Measurements from ENCODE around the gene CNR1.

DNA sequence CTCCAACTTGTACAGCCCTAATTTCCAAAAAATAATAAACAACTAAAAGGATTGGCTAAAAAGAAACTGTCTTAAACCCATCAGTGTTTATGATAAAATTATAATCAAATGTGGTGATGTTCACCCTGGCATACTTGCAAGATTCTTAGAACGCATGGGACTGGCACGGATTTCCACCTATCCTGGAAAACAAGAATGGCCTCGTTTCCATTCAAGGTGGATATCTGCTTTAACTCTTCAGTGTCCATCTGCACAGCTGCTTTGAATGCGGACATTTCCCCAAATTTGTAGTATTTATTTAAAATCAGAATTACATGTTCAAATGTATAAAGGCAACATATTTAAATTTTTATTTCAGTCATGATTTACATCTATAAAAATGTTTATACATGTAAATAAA, 4.2 kb downstream of the CNR1 start:
- TF ChIP-seq, protein P1, sequence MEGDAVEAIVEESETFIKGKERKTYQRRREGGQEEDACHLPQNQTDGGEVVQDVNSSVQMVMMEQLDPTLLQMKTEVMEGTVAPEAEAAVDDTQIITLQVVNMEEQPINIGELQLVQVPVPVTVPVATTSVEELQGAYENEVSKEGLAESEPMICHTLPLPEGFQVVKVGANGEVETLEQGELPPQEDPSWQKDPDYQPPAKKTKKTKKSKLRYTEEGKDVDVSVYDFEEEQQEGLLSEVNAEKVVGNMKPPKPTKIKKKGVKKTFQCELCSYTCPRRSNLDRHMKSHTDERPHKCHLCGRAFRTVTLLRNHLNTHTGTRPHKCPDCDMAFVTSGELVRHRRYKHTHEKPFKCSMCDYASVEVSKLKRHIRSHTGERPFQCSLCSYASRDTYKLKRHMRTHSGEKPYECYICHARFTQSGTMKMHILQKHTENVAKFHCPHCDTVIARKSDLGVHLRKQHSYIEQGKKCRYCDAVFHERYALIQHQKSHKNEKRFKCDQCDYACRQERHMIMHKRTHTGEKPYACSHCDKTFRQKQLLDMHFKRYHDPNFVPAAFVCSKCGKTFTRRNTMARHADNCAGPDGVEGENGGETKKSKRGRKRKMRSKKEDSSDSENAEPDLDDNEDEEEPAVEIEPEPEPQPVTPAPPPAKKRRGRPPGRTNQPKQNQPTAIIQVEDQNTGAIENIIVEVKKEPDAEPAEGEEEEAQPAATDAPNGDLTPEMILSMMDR (IDR thresholded peaks at IDR 0.05 in 2 of 3, conservative IDR thresholded peaks at IDR 0.05 in 1 of 3; ENCODE audit: borderline replicate concordance in 1 of 3, insufficient read depth in 1 of 3, low read depth in 2 of 3, low read length in 2 of 3), result no peak
- TF ChIP-seq ZNF274 (IDR thresholded peaks at IDR 0.05; ENCODE audit: low read depth, low read length) (no peak), POLR2A (IDR thresholded peaks at IDR 0.05; ENCODE audit: borderline replicate concordance, extremely low read depth, insufficient read depth, insufficient read length) (no peak), EZH2 (IDR thresholded peaks at IDR 0.05) (no peak), EZH2phosphoT487 (IDR thresholded peaks at IDR 0.05; ENCODE audit: borderline replicate concordance) (no peak), SP1 (IDR thresholded peaks at IDR 0.05; ENCODE audit: low read depth) (no peak), POLR2AphosphoS5 (IDR thresholded peaks at IDR 0.05; ENCODE audit: low read depth, low read length) (no peak), TCF7L2 (IDR thresholded peaks at IDR 0.05; ENCODE audit: borderline replicate concordance, extremely low read depth, insufficient read depth, insufficient read length) (no peak)
- TF ChIP-seq, protein P2, sequence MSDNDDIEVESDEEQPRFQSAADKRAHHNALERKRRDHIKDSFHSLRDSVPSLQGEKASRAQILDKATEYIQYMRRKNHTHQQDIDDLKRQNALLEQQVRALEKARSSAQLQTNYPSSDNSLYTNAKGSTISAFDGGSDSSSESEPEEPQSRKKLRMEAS (IDR thresholded peaks at IDR 0.05), result no peak
- TF ChIP-seq, protein P3, sequence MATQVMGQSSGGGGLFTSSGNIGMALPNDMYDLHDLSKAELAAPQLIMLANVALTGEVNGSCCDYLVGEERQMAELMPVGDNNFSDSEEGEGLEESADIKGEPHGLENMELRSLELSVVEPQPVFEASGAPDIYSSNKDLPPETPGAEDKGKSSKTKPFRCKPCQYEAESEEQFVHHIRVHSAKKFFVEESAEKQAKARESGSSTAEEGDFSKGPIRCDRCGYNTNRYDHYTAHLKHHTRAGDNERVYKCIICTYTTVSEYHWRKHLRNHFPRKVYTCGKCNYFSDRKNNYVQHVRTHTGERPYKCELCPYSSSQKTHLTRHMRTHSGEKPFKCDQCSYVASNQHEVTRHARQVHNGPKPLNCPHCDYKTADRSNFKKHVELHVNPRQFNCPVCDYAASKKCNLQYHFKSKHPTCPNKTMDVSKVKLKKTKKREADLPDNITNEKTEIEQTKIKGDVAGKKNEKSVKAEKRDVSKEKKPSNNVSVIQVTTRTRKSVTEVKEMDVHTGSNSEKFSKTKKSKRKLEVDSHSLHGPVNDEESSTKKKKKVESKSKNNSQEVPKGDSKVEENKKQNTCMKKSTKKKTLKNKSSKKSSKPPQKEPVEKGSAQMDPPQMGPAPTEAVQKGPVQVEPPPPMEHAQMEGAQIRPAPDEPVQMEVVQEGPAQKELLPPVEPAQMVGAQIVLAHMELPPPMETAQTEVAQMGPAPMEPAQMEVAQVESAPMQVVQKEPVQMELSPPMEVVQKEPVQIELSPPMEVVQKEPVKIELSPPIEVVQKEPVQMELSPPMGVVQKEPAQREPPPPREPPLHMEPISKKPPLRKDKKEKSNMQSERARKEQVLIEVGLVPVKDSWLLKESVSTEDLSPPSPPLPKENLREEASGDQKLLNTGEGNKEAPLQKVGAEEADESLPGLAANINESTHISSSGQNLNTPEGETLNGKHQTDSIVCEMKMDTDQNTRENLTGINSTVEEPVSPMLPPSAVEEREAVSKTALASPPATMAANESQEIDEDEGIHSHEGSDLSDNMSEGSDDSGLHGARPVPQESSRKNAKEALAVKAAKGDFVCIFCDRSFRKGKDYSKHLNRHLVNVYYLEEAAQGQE (IDR thresholded peaks at IDR 0.05; ENCODE audit: low read depth), result no peak

Data from HCT116 (cell line).